Activated naive CD8-positive, alpha-beta T cell (primary cell): ENCODE measurements around the gene SCP2.
"Not testable (repeated sequence)": the region's sequence is repeated elsewhere in the genome, so short reads cannot be mapped to it uniquely, and the experiment has no call there.

Experiments
- H3K27ac Mint-ChIP-seq: one replicate; pipeline ENCODE4 v1.8.0; 2021; ENCODE audit warnings: mixed read lengths
- H3K27me3 Mint-ChIP-seq: one replicate; pipeline ENCODE4 v1.8.0; 2021; ENCODE audit warnings: mixed read lengths
- H3K36me3 Mint-ChIP-seq: one replicate; pipeline ENCODE4 v1.8.0; 2021; ENCODE audit warnings: mixed read lengths
- H3K4me1 Mint-ChIP-seq: one replicate; pipeline ENCODE4 v1.8.0; 2021; ENCODE audit warnings: low read depth, mixed read lengths
- H3K4me3 Mint-ChIP-seq: one replicate; pipeline ENCODE4 v1.8.0; 2021; ENCODE audit warnings: mild to moderate bottlenecking, mixed read lengths
- H3K9me3 Mint-ChIP-seq: one replicate; pipeline ENCODE4 v1.8.0; 2021; ENCODE audit warnings: low read depth, mixed read lengths

Gene SCP2

GRCh38 chr1:52978045-52978444, 51.0 kb downstream of the SCP2 start:
- H3K9me3 Mint-ChIP-seq: peaks cover 7% of the 10 kb centered on the region
- H3K27me3 Mint-ChIP-seq: no peaks in the 10 kb centered on the region
- peaks cover 14% of the 10 kb centered on the region for H3K36me3 Mint-ChIP-seq
- no peak overlapping the region for H3K27ac Mint-ChIP-seq
- no peak overlapping the region for H3K4me3 Mint-ChIP-seq
- no peaks in the 10 kb centered on the region for H3K4me1 Mint-ChIP-seq

GRCh38 chr1:52992733-52993132, 65.7 kb downstream of the SCP2 start:
- H3K36me3 Mint-ChIP-seq: peaks cover 19% of the 10 kb centered on the region
- H3K27ac Mint-ChIP-seq, H3K9me3 Mint-ChIP-seq, H3K4me3 Mint-ChIP-seq, H3K27me3 Mint-ChIP-seq, H3K4me1 Mint-ChIP-seq: not testable (repeated sequence)

- no peak overlapping the region for H3K27ac Mint-ChIP-seq
- H3K9me3 Mint-ChIP-seq: no peaks in the 10 kb centered on the region
- H3K4me1 Mint-ChIP-seq: no peaks in the 10 kb centered on the region
- H3K4me3 Mint-ChIP-seq: no peak overlapping the region
- peaks cover 19% of the 10 kb centered on the region for H3K36me3 Mint-ChIP-seq
- no peaks in the 10 kb centered on the region for H3K27me3 Mint-ChIP-seq
Observed at GRCh38 chr1:52994656-52995055, 67.6 kb downstream of the SCP2 start.

- Mint-ChIP-seq H3K36me3 (peaks cover 19% of the 10 kb centered on the region), H3K27me3 (no peaks in the 10 kb centered on the region), H3K27ac (no peak overlapping the region), H3K4me3 (no peak overlapping the region), H3K4me1 (no peaks in the 10 kb centered on the region), H3K9me3 (no peaks in the 10 kb centered on the region)
Observed at GRCh38 chr1:52996653-52997052, 69.6 kb downstream of the SCP2 start.

GRCh38 chr1:53001128-53001527, 74.1 kb downstream of the SCP2 start:
- H3K4me1 Mint-ChIP-seq: no peaks in the 10 kb centered on the region
- H3K27ac Mint-ChIP-seq: no peak overlapping the region

GRCh38 chr1:53006612-53007011, 79.5 kb downstream of the SCP2 start:
- H3K4me1 Mint-ChIP-seq, H3K4me3 Mint-ChIP-seq, H3K27me3 Mint-ChIP-seq, H3K27ac Mint-ChIP-seq, H3K9me3 Mint-ChIP-seq: not testable (repeated sequence)
- H3K36me3 Mint-ChIP-seq: peaks cover 12% of the 10 kb centered on the region

More at GRCh38 chr1:53001128-53001527, 74.1 kb downstream of the SCP2 start:
- Mint-ChIP-seq H3K9me3 (no peaks in the 10 kb centered on the region), H3K4me3 (no peak overlapping the region), H3K27me3 (no peaks in the 10 kb centered on the region), H3K36me3 (peaks cover 14% of the 10 kb centered on the region)

- not testable (repeated sequence) for H3K27me3 Mint-ChIP-seq, H3K4me3 Mint-ChIP-seq, H3K9me3 Mint-ChIP-seq, H3K4me1 Mint-ChIP-seq, H3K36me3 Mint-ChIP-seq, H3K27ac Mint-ChIP-seq
Observed at GRCh38 chr1:53010247-53010646, 83.2 kb downstream of the SCP2 start.

- Mint-ChIP-seq H3K27ac (no peak overlapping the region), H3K36me3 (peaks cover under 1% of the 10 kb centered on the region), H3K9me3 (no peaks in the 10 kb centered on the region), H3K27me3 (no peaks in the 10 kb centered on the region), H3K4me3 (no peak overlapping the region), H3K4me1 (peaks cover 19% of the 10 kb centered on the region)
Observed at GRCh38 chr1:53011175-53011574, 84.1 kb downstream of the SCP2 start.

- peak overlapping the region; percentile 91 for H3K27ac Mint-ChIP-seq
- no peaks in the 10 kb centered on the region for H3K27me3 Mint-ChIP-seq
- peaks cover 33% of the 10 kb centered on the region for H3K4me1 Mint-ChIP-seq
Observed at GRCh38 chr1:53014791-53015507, 87.9 kb downstream of the SCP2 start.

GRCh38 chr1:53015508-53015860, 88.4 kb downstream of the SCP2 start:
- H3K9me3 Mint-ChIP-seq: no peaks in the 10 kb centered on the region
- peak overlapping the region; percentile 96 for H3K4me3 Mint-ChIP-seq
- no peaks in the 10 kb centered on the region for H3K27me3 Mint-ChIP-seq
- peaks cover 33% of the 10 kb centered on the region for H3K4me1 Mint-ChIP-seq
- H3K27ac Mint-ChIP-seq: no peak overlapping the region
- H3K36me3 Mint-ChIP-seq: peaks cover 12% of the 10 kb centered on the region

More at GRCh38 chr1:53014791-53015507, 87.9 kb downstream of the SCP2 start:
- Mint-ChIP-seq H3K9me3 (no peaks in the 10 kb centered on the region), H3K36me3 (peaks cover 12% of the 10 kb centered on the region), H3K4me3 (peak overlapping the region; percentile 96)

- Mint-ChIP-seq H3K4me3 (peak overlapping the region; percentile 96), H3K36me3 (peaks cover 12% of the 10 kb centered on the region), H3K9me3 (no peaks in the 10 kb centered on the region), H3K27me3 (no peaks in the 10 kb centered on the region), H3K4me1 (peaks cover 36% of the 10 kb centered on the region), H3K27ac (no peak overlapping the region)
Observed at GRCh38 chr1:53016705-53017104, 89.6 kb downstream of the SCP2 start.

- peaks cover 36% of the 10 kb centered on the region for H3K4me1 Mint-ChIP-seq
- no peaks in the 10 kb centered on the region for H3K9me3 Mint-ChIP-seq
- no peak overlapping the region for H3K4me3 Mint-ChIP-seq
- H3K36me3 Mint-ChIP-seq: peaks cover 12% of the 10 kb centered on the region
- no peaks in the 10 kb centered on the region for H3K27me3 Mint-ChIP-seq
- H3K27ac Mint-ChIP-seq: no peak overlapping the region
Observed at GRCh38 chr1:53020588-53020987, 93.5 kb downstream of the SCP2 start.

- H3K27ac Mint-ChIP-seq: no peak overlapping the region
- peaks cover 6% of the 10 kb centered on the region for H3K36me3 Mint-ChIP-seq
- H3K4me1 Mint-ChIP-seq: peaks cover 23% of the 10 kb centered on the region
- no peaks in the 10 kb centered on the region for H3K27me3 Mint-ChIP-seq
- H3K4me3 Mint-ChIP-seq: no peak overlapping the region
- no peaks in the 10 kb centered on the region for H3K9me3 Mint-ChIP-seq
Observed at GRCh38 chr1:53022179-53022578, 95.1 kb downstream of the SCP2 start.

- no peaks in the 10 kb centered on the region for H3K27me3 Mint-ChIP-seq
- no peaks in the 10 kb centered on the region for H3K9me3 Mint-ChIP-seq
- H3K4me1 Mint-ChIP-seq: peaks cover 23% of the 10 kb centered on the region
- H3K36me3 Mint-ChIP-seq: peaks cover 6% of the 10 kb centered on the region
- H3K27ac Mint-ChIP-seq: no peak overlapping the region
- no peak overlapping the region for H3K4me3 Mint-ChIP-seq
Observed at GRCh38 chr1:53023546-53023945, 96.5 kb downstream of the SCP2 start.

GRCh38 chr1:53024117-53024516, 97.0 kb downstream of the SCP2 start:
- peaks cover 20% of the 10 kb centered on the region for H3K4me1 Mint-ChIP-seq
- no peaks in the 10 kb centered on the region for H3K9me3 Mint-ChIP-seq
- H3K36me3 Mint-ChIP-seq: peaks cover 5% of the 10 kb centered on the region
- no peak overlapping the region for H3K27ac Mint-ChIP-seq
- H3K27me3 Mint-ChIP-seq: no peaks in the 10 kb centered on the region
- H3K4me3 Mint-ChIP-seq: no peak overlapping the region

GRCh38 chr1:53025034-53025768, 98.1 kb downstream of the SCP2 start:
- peaks cover 2% of the 10 kb centered on the region for H3K36me3 Mint-ChIP-seq
- no peak overlapping the region for H3K27ac Mint-ChIP-seq
- no peak overlapping the region for H3K4me3 Mint-ChIP-seq
- H3K9me3 Mint-ChIP-seq: no peaks in the 10 kb centered on the region
- H3K27me3 Mint-ChIP-seq: no peaks in the 10 kb centered on the region
- peaks cover 15% of the 10 kb centered on the region for H3K4me1 Mint-ChIP-seq
